HG03378 (cell line): ENCODE measurements around the gene BTD.
A peak's percentile ranks its signal among the peaks of the same experiment; 100 is the strongest.

Source experiments
- ATAC-seq: cut with Tn5 transposase; IDR thresholded peaks from one replicate; pipeline ENCODE4 v1.9.1; 2021; ENCODE audit warnings: mild to moderate bottlenecking, moderate library complexity; ENCODE audit not compliant: unreplicated experiment

Gene BTD, protein sequence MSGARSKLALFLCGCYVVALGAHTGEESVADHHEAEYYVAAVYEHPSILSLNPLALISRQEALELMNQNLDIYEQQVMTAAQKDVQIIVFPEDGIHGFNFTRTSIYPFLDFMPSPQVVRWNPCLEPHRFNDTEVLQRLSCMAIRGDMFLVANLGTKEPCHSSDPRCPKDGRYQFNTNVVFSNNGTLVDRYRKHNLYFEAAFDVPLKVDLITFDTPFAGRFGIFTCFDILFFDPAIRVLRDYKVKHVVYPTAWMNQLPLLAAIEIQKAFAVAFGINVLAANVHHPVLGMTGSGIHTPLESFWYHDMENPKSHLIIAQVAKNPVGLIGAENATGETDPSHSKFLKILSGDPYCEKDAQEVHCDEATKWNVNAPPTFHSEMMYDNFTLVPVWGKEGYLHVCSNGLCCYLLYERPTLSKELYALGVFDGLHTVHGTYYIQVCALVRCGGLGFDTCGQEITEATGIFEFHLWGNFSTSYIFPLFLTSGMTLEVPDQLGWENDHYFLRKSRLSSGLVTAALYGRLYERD

DNA sequence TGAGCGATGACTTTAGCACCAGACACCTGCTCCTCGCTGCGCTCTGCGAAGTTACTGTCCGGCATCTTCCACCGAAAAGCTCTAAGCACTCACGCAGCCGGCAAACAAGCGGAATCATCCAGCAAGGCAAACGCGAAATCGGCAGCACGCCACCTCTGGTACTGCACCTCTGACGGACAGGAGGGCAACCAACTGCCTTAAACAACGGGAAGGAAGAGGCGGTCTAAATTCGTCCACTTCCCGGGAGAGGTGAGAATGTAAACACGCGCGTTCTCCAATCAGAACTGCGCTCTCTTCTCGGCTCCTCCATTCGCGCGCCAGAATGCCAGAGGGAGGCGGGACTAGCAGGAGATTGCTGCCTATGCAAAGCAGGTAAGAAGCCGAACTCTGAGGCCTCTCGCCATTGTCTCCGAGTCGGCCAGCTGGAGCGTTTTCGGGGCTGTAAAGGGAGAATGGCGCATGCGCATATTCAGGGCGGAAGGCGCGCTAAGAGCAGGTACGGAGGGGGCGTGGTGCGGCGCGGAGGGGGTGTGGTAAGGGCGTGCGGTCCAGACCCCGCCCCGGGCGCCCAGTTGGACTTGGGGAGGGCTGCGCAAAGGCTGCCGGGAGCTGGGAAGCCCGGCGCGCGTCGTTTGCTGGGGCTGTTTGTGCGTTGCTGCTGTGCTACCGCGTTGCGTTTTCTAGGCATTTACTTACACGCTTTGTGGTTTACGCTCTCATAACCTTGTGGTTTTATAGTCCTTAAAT is at the start of gene BTD, which contains the start of gene HACL1:
Gene BTD, plus strand, starts transcription at position 347 of the 747 bp plus-strand sequence. CDS start 33,695 bp downstream, outside the sequence.
Gene HACL1, minus strand, starts transcription at position 171 of the 747 bp plus-strand sequence. Its CDS starts 106 bp downstream, at position 65.
- ATAC-seq: peak; percentile 94

DNA sequence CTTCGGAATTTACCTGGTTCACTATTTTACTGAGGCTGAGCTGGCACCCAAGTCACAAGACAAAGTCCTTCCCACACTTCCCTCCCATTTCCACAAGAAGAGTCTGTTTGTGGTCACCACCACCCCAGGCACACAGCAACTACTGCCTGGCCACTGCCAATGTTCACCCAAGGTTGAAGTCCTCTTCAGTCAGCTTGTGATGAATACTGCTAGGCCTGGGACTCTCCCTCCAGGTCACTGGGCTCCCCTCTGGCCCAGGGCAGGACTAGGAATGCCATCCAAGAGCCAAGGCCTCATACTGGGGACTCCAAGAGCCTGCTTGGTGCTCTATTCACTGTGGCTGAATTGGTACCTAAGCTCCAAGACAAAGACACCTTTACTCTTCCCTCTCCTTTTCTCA is 49.6 kb upstream of the BTD start:
- ATAC-seq: no peak

DNA sequence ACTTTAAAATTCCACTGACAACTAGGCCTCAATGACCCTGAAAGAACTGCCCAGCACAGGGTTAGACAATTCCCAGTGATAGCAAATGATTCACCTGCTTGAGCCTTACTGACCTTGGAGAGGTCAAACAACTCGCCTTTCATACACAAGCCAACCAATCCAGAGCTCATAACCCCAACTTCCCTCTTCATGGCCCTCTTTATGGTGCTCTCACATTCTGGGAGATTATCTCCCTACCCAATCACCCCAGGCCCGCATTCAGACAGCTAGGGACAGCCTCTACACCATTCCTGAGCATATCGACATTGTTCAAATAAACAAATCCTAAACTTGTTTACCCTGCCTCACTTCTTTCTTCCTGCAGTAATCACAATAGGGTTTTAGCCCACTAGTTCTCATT is 47.8 kb upstream of the BTD start:
- no peak for ATAC-seq

DNA sequence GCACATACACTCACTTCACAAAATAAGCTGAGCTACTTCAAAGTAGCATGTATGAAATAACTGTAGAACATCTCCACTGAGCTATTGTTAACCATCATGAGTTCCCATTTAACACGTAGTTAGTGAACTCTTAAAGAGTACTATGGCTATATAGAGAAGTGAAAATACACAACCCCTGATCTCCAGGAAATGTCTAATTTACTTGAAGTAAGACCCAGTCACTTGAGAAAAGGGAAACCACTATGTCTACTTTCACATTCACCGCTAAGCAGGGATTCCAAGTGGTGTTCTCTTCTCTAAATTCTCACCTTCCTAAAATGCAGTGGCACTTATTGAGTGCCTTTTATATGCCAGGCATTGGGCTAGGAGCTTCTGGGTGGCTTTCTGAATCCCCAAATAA is 45.0 kb upstream of the BTD start:
- peak; percentile 84 for ATAC-seq

DNA sequence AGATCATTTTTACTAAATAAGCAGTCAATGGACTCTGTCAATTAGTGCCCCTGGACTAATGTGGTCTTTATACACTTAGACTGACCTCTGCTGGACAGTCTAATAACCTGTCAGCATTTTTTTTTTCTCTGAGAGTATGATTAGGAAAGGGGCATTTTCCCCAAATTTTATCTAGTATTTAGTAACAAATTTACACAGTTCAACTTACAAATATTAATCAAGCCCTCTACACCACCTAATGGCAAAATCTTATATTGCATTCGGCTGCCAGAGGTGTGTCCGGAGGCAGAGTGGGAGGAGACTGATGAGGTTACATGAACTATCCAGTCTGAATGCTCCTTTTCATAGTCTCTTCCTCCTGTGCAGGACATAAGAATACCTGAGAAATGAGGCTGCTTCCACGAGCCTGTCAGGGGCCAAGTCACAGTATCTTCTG is 44.0 kb upstream of the BTD start:
- ATAC-seq: peak; percentile 78

DNA sequence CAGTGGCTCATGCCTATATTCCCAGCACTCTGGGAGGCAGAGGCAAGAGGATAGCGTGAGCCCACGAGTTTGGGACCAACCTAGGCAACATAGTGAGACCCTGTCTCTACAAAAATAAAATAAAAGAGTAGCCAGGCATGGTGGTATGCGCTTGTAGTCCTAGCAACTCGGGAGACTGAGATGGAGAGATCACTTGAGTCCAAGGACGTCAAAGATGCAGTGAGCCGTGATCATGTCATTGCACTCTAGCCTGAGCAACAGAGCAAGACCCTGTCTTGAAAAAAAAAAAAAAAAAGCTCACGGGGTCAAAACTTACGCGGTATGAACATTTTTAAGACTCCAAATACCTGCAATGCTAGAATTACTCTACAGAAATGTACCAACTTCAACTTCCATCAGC is 43.0 kb upstream of the BTD start:
- ATAC-seq: no peak

DNA sequence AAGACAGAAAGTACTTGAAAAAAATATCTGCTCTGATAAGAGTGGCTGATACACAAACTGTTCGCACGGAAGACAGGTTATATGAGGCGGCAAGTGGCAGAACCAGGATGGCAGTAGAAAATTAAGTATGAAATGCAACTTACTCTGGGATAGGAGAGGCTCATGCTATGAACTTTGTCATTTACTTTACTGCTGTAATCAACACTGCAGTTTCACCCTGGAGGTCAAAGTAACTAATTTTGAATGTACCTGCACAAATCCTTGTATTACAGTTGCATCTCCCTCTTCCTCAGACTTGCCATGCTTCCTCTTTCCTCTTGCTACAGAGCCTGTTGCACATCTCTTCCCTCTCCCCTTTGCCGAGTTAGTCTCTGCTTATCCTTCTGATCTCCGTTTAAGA is 39.0 kb upstream of the BTD start:
- no peak for ATAC-seq

DNA sequence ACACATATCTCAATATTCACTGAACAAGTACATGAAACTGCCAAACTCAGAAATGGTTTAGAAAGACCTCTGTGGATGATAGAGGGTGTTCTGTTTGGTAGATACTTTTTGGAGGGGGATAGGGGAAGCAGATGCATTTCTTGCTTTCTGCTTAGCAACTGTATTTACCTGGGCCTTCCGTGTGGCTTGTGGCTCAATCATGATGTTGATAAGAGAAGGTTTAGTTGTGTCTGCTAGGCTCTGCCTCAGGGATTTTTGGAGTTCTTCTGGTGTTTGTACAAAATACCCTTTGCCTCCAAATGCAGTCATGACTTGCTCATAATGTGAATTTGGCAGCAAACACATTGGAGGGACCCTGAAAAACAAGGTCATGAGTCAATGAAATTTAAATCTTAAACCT is 38.4 kb upstream of the BTD start:
- no peak for ATAC-seq

DNA sequence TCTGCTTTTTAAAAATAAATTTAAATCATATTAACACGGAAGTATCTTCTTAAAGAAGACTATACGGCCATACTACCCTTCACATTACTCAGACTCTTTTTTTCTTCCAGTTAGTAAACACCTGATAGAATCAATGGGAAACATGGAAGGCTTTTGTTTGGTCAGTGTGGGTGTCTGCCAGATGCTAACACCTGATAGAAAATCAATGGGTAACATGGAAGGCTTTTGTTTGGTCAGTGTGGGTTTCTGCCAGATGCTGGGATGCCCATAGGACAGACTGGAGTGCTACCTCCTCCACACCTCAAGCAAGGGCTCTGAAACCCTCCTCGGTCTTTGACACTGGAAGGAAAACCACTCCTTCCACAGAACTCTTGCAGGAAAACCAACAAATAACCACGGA is 29.4 kb upstream of the BTD start:
- no peak for ATAC-seq

DNA sequence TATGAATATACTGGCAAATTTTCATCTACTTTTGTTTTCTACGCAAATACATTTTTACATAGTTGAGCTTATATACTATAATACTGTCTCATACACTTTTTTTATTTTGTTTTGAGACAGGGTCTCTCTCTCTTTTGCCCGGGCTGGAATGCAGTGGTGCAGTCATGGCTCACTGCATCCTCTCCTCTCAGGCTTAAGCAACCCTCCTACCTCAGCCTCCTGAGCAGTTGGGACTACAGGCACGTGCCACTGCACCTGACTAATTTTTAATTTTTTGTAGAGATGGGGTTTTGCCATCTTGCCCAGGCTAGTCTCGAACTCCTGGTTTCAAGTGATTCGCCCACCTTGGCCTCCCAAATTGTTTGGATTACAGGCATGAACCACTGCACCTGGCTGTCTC is 26.1 kb upstream of the BTD start:
- ATAC-seq: no peak

DNA sequence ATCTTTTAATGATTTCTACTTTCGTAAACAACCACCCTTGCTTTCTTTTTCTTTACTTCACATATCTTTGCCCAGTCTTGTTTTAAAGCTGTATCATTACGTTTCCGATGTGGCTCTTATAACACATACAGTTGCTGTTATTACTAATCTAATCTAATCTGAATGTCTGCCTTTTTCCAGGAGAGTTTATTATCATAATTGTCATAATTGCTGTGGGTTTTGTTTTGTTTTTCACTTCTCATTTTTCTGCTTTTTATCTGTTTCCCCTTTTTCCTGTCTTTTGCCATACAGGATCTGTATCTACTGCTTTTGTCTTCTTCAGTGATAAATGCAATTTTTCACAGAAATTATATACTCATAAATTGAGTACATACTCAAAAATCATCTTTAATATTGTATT is 25.1 kb upstream of the BTD start:
- no peak for ATAC-seq

DNA sequence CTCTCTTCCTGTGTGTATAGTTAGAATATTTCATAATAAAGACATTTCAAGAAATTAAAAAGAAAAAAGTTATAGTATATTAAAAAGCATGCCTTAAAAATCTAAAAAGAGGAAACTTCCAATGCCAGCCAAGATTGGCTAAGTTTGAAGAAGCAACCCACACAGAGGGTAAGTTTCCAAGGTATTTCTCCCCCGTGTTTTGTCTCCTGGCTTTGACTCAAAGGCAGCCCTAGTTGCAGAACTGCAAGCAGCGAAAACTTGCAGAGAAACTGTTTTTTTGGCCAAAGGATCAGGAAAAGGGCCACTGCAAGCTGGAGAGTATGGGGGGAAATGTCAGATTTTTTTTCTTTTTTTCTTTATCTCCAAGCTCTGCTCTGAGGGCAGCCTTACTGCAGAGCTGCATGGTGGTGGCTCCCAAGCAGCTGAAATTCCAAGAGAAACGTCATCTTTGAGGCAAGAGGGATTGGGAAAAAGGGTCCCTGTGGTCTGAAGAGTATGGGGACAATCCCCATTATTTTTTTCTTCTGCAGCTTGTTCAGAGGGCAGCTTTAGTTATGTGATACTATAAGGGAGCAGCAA is 23.2 kb upstream of the BTD start:
- no peak for ATAC-seq

DNA sequence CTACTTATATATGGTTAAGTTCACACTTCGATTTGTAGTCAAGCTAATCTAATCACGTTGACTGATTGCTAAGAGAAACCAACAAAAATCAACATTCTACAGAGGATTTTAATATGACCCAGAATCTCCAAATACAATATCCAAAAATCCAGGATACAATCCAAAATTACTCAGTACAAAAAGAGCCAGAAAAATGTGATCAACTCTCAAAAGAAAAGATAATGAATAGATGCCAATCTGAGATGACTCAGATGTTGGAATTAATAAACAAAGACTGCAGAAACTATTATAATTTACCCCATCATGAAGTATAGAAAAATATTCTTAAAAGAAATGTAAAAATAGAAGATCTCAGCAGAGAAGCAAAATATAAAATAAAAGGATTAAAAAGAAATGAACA is 22.5 kb upstream of the BTD start:
- ATAC-seq: no peak

DNA sequence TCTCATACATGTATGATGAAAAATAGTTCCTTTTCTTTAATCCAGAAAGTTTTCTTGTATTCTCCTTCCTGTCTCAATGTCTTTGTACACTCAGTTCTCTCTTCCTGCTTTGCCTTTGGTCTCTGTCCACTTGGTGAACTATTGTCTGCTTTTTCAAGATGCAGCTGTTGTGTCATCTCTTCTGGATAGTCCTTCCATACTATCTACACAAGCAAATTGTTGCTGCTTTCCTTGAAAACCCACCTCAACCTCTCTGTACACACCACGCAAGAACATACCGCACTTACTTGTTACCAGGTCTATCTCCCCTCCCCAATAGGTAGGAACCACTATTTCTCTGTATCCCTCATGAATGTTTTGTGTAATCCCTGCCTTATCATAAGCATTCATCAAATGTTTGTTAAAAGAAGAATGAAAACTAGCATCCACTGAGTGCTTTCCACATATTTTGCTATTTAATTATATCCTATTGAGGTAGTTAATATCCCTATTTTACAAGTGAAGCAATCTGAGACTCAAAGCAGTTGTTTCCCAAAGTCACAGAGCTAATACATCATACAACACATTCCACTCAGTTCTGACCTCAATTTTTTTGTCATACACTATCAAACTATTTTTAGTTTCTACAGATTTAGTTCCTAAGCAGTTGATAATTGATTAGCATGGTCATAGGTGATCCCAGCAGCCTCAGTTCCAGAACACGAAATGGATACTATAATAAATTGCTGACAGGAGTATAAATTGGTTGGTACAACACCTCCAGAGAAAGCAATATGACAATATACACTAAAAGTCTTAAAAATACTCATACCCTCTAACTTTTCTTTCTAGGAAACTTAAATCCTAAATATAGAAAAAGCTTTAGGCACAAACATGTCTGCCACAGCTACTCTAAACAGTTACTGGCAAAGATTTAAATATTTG is 19.8 kb upstream of the BTD start:
- ATAC-seq: no peak

DNA sequence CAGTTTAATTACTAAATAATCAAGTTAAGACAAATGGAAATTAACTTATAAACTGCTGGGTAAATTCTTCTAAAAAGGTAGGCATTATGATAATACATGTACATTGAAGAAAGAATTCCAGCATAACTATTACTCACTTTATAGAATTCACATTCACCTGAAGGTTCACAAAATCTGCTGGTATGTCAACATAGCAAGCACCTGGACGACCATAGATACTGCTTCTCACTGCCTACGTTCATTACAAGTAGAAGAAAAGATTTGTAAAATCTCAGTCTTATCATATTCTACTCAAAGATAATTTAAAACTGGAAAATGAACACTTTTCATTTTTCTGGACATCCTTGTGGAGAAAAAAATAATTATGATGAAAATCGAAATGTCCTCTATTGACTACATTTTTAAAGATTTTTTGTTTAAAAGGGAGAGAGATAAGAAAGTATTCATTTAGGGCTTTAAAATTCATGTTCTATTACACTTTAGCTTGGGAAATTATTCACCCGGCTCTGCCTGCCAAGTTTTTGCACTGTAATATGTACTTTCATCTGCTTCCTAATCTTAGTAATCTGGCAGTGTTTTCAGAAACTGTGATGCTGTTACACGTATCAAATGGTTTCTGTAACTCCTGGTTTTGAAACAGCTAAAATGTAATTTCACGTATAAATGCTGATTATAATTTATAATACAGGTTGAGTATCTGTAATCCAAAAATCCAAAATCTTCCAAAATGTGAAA is 16.3 kb upstream of the BTD start:
- no peak for ATAC-seq

DNA sequence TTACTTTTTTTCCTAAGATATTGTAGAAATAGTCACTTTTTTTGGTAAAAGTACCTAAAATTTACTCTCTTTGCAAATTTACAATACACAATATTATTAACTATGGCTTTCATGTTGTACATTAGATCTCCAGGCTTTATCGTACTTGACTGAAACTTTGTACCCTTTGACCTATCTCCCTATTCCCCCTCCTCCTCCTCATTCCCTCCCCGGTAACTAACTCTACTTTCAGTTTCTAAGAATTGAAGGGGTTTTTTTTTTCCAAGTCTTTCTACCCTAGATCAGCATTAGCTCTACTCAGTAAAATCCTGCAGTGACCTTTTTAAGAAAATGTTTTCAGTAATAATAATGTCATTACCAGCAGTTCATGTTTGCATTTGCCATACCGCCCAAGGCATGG is 10.3 kb upstream of the BTD start:
- ATAC-seq: no peak

DNA sequence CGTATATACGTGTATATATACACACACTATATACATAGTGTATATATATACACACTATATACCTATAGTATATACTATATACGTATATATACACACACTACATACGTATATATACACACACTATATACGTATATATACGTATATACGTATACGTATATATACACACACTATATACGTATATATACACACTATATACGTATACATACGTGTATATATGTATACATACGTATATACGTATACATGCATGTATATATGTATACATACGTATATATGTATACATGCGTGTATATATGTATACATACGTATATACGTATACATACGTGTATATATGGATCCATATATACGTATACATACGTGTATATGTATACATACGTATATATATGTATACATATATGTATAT is 9.6 kb upstream of the BTD start:
- ATAC-seq: no peak

DNA sequence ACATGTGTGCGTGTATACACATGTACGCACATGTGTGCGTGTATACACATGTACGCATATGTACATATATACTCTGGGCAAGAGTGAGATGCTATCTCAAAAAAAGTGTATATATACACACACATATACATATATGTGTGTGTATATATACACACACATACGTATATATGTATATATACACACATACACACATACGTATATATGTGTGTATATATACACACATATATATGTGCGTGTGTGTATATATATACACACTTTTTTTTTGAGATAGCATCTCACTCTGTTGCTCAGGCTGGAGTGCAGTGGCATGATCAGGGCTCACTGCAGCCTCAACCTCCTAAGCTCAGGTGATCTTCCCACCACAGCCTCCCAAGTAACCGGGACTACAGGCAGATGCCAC is 8.6 kb upstream of the BTD start:
- no peak for ATAC-seq

DNA sequence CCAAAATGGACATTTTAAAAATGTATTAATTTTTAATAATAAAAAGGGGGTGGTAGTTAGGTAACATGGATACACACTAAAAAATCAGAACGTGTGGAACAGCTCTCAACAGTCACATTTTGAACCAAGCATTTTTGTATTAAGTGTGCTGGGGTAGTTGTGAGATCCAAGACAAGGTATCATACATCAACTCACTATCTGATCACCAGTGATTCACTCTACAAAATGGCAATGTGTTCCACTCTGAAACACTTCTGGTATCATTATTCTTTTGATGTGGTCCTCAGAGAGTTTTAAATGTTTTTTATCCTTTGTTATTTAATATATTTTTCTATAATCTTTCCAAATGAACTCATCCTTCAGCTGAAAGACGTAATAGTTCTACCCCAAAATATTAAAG is 5.6 kb upstream of the BTD start:
- ATAC-seq: no peak

DNA sequence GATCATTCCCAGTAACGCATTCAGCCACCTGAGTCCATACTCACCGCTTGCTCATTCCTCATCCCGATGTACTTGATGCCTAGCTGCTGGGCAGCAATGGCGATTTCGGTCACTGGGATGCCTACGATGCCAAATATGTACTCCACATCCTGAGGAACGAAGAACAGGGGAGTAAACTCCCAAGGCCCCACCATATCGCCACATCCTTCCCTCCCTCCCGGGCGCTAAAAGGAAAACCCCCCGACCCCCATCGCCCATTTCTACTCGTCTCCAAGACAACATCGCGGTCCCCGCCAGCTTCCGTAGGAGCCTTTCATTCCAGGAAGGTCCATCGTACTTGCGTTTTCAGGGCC is 523 bp upstream of the BTD start:
- ATAC-seq: peak; percentile 11
